Calu3 (cell line): Measurements from ENCODE around the gene RBM33. TPM values are rescaled to one million over a fixed set of nuclear protein-coding genes. Genes with fewer than 3 reads are reported as not detected.

ENCODE experiments used
- BruUV-seq: library from RNA; stranded (reverse); fragments of 400-500 nt; replicated peaks from 2 replicates; lab custom pipeline; 2021; lab: Mats Ljungman, UMichigan
- CTCF ChIA-PET: fragments of 300-600 bp; sonication (Branson Sonifier 250); formaldehyde crosslinking; loops from one replicate; lab custom pipeline; 2022; ENCODE audit warnings: antibody characterized with exemption; lab: Charles Lee
- DNase-seq: peaks from one replicate; pipeline ENCODE4 v3.0.0; 2022
- H3K27ac Mint-ChIP-seq: one replicate; pipeline ENCODE4 v1.8.0; 2022; ENCODE audit warnings: mixed read lengths; ENCODE audit not compliant: unreplicated experiment
- H3K27me3 Mint-ChIP-seq: one replicate; pipeline ENCODE4 v1.8.0; 2022; ENCODE audit warnings: mixed read lengths; ENCODE audit not compliant: unreplicated experiment
- H3K36me3 Mint-ChIP-seq: one replicate; pipeline ENCODE4 v1.8.0; 2022; ENCODE audit warnings: mild to moderate bottlenecking, moderate library complexity, mixed read lengths; ENCODE audit not compliant: insufficient read depth, unreplicated experiment
- H3K4me1 Mint-ChIP-seq: one replicate; pipeline ENCODE4 v1.8.0; 2022; ENCODE audit warnings: mild to moderate bottlenecking, low read depth, mixed read lengths; ENCODE audit not compliant: unreplicated experiment
- H3K4me3 Mint-ChIP-seq: one replicate; pipeline ENCODE4 v1.8.0; 2022; ENCODE audit warnings: mild to moderate bottlenecking, low read depth, moderate library complexity, mixed read lengths; ENCODE audit not compliant: unreplicated experiment
- H3K9me3 Mint-ChIP-seq: one replicate; pipeline ENCODE4 v1.8.0; 2022; ENCODE audit warnings: low read depth, mixed read lengths; ENCODE audit not compliant: unreplicated experiment
- CTCF ChIP-seq: fragments of 200-600 bp; IDR thresholded peaks from one replicate; pipeline ENCODE4 v1.8.0; 2022; ENCODE audit warnings: antibody characterized with exemption; ENCODE audit not compliant: unreplicated experiment
- intact Hi-C: fragments of 100-400 bp; cut with micrococcal nuclease; formaldehyde crosslinking; loops from one replicate; pipeline ENCODE4 v1.10.0; 2022; ENCODE audit not compliant: unreplicated experiment
- total RNA-seq: library from RNA; stranded (reverse); gene quantifications from 2 replicates; pipeline ENCODE4 v1.2.3, GENCODE V29; 2022

RBM33 gene
- total RNA-seq, 1 experiment from 2014 or later, result 82.9 TPM

- no TSS peak for BruUV-seq
- Mint-ChIP-seq H3K27ac (no peak overlapping the region), H3K36me3 (peaks cover 16% of the 10 kb centered on the region), H3K4me3 (no peak overlapping the region), H3K9me3 (no peaks in the 10 kb centered on the region), H3K27me3 (no peaks in the 10 kb centered on the region), H3K4me1 (peaks cover 6% of the 10 kb centered on the region)
- TF ChIP-seq CTCF, result no peak
- CTCF ChIA-PET, result no interaction called here
- DNase-seq, result no peak
- intact Hi-C loops, result no loop called here
These were observed 113.9 kb downstream of the RBM33 start for GRCh38 chr7:155758348-155758747.

DNA sequence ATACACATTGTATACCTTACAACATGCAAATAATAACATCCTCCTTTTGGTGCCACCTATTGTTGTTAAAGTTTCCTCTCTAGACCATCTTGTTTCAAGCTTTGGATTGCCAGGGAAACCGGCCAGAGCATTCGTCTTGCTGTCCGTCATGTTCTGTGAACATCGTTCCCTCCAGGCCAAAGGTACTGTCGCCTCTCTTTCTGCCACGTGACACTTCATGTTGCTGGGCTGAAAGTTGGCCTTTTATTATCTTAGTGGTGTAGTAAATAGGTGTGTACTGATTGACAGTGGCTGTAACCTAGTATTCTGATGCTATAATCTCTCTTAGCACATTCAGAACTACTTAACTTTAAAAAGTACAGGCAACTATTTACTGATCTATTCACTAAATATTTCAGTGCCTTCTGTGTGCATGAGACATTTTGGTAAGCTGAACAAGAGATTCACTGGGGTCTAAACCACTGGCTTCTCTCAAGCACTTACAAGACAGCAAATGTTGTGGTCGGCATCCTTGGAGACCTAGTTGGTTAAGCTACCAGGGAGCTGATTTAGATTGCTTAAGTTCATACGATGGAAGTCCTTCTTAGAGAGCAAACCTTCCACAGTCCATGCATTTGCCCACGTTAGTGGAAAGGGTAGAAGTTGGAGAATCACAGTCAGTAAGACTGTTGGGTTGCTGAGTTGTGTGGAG lies 115.4 kb downstream of the RBM33 start:
- intact Hi-C loops, result no loop called here
- H3K4me3 Mint-ChIP-seq, result no peak overlapping the region

GRCh38 chr7:155761162-155761561 lies 116.7 kb downstream of the RBM33 start:
- no peaks in the 10 kb centered on the region for H3K4me1 Mint-ChIP-seq
- intact Hi-C loops, result no loop called here
- no peak overlapping the region for H3K27ac Mint-ChIP-seq
- TF ChIP-seq CTCF, result no peak
- H3K4me3 Mint-ChIP-seq, result no peak overlapping the region
- no TSS peak for BruUV-seq
- CTCF ChIA-PET, result no interaction called here
- H3K27me3 Mint-ChIP-seq, result no peaks in the 10 kb centered on the region
- no peaks in the 10 kb centered on the region for H3K9me3 Mint-ChIP-seq
- no peak for DNase-seq
- H3K36me3 Mint-ChIP-seq, result peaks cover 13% of the 10 kb centered on the region

More for the DNA sequence above, 115.4 kb downstream of the RBM33 start:
- Mint-ChIP-seq H3K9me3 (no peaks in the 10 kb centered on the region), H3K27ac (no peak overlapping the region), H3K27me3 (no peaks in the 10 kb centered on the region), H3K36me3 (peaks cover 12% of the 10 kb centered on the region), H3K4me1 (no peaks in the 10 kb centered on the region)
- no peak for DNase-seq
- CTCF ChIA-PET, result no interaction called here
- TF ChIP-seq CTCF, result no peak
- BruUV-seq, result no TSS peak

DNA sequence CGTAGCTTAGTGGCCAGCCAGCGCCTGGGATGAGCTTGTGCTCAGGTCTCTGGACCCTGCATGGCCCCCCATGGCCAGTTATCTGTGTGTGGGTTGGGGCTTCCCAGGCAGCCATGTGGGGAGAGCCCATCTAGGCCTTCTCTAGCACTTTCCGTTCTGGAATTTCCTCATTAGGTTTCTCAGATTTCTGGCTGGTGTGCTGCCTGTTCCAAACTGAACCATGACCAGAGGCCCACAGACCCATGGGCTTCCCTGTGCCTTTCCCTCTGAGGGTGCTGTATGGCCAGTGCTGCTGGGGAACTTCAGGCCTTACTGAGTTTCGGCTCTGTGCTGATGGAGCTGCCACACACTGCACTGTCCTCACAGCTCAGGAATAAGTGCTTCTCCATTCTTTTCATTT lies 117.6 kb downstream of the RBM33 start:
- Mint-ChIP-seq H3K4me3 (no peak overlapping the region), H3K27me3 (no peaks in the 10 kb centered on the region), H3K27ac (no peak overlapping the region), H3K4me1 (no peaks in the 10 kb centered on the region), H3K36me3 (peaks cover 14% of the 10 kb centered on the region), H3K9me3 (no peaks in the 10 kb centered on the region)
- no TSS peak for BruUV-seq
- intact Hi-C loops, result no loop called here
- DNase-seq, result no peak
- CTCF ChIA-PET, result no interaction called here
- no peak for TF ChIP-seq CTCF
